Muscle of back (tissue), 11 donors: Measurements from ENCODE around the gene GPALPP1. TPM values are rescaled to one million over a fixed set of nuclear protein-coding genes. Genes with fewer than 3 reads are reported as not detected.
"Not testable (repeated sequence)": the region's sequence is repeated elsewhere in the genome, so short reads cannot be mapped to it uniquely, and the experiment has no call there.

Experiments used
- DNase-seq, 3 donors: peaks; one replicate each; pipeline versions ENCODE4 v3.0.0 to v3.0.0-alpha.2; 2013
- polyA plus RNA-seq, 10 donors: library from polyadenylated mRNA; unstranded; fragments of 120-200 nt; gene quantifications; one replicate each; pipeline ENCODE4 v1.2.1, GENCODE V29; 2013; ENCODE audit not compliant: insufficient read length in 10 of 10

The GPALPP1 gene
- polyA plus RNA-seq, 10 donors = 25.1 to 36.8 (median 29.6) TPM

DNA sequence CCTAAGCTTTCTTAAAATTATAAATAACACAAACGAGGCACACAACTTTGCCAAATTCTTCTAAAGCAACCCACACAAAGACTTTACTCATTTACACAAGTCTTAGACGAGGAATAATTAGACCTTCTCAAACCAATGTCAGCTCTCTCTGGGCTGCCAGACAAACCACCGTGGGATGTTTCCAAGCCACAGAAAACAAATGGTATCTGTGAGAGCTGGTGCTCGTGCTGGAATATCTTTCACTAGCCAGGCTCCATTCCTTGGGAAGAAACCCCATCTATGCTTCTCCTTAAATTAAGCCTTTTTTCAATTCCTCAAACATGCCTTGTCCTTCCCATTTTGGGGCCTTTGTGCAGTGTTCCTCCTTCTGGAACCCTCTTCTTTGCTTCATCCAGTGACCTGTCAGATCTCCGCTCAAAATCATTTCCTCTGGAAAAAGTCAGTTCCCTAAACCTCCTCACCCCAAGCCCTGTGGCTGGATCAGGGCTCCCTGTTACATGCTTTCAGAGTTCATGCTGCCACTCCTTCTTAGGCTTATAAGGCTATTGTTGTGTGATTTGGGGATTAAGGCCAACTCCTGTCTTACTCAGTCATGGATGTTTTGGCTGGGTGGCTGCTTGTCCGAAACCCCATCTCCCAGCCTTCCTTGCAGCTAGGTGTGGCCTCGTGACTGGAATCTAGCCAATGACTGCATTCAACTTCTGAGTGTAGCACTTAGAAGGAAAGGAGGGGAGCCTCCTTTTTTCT is 66.7 kb downstream of the GPALPP1 start:
- DNase-seq = peak; percentile 4 to 27 (median 14)

DNA sequence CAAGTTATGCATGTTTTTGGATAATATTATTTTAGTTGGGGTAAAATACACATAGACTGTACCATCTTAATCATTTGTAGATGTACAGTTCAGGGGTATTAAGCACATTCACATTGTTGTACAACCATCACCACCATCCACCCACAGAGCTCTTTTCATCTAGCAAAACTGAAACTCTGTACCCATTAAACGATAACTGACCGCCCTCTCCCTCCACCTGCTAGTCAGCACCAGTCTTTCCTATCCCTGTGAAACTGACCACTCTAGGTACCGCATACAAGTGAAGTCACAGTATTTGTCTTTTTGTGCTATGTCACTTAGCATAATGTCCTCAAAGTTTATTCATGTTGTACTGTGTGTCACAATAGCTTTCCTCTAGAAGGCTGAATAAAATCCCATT is 70.7 kb downstream of the GPALPP1 start:
- no peak for DNase-seq

- peak in 1 of 3 donors; percentile 24 for DNase-seq
These were observed 74.0 kb downstream of the GPALPP1 start for GRCh38 chr13:45063261-45063860.

GRCh38 chr13:45063889-45064288 is 74.6 kb downstream of the GPALPP1 start:
- not testable (repeated sequence) for DNase-seq

DNA sequence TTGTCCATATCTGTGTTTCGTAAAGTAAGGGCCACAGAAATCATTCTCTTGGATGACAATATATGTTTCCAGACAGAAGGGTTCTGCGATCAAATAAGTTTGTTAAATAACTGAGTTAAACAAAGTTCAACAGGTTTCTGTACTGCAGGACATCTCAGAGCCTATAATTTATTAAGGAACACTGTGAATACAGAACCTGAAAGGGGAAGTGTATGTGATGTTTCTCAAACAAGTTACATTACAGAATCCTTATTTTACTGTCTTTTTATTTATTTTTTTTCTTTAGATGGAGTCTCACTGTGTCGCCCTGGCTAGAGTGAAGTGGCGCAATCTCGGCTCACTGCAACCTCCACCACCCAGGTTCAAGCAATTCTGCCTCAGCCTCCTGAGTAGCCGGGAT is 75.6 kb downstream of the GPALPP1 start:
- DNase-seq = no peak

- no peak for DNase-seq
These were observed 79.0 kb downstream of the GPALPP1 start for GRCh38 chr13:45068036-45069001.

- DNase-seq = no peak
These were observed 84.5 kb downstream of the GPALPP1 start for GRCh38 chr13:45073809-45074208.

- DNase-seq = no peak
These were observed 85.4 kb downstream of the GPALPP1 start for GRCh38 chr13:45074721-45075120.

DNA sequence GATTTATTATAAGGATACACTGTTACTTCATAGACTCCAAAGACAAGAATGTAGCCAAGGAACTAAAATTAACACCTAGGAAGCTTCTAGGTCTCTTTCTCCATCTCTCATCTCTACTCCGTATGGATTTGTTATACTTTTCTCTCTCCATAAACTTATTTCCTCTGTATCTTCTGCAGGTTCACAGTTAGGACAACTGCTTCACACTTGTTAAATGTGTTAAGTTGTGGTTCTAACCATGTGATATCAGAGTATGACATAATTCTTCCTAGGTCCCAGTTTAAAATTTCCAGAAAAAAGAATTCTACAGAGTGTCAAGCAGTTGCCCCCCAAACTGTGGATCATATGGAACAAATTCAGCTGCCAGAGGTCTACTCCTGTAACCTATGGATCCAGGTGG is 88.7 kb downstream of the GPALPP1 start:
- DNase-seq = no peak

Other genes starting within 250 kb of the GPALPP1 start
- 10 to 100 TPM in 1 of 10 donors, 1 to 10 TPM in 9; 6.5 to 10.8 (median 8.3) TPM for gene NUFIP1, start 67 bp upstream of the GPALPP1 start, polyA plus RNA-seq
- 10 to 100 TPM; 17.0 to 21.1 (median 19.2) TPM for gene GTF2F2, start 131.0 kb downstream of the GPALPP1 start, polyA plus RNA-seq
- gene KCTD4, start 211.5 kb downstream of the GPALPP1 start, polyA plus RNA-seq = under 1 TPM in 5 of 10 donors, not detected in 5; 0.07 to 0.22 (median 0.19) TPM